Activated T-cell treated with anti-CD3 and anti-CD28 coated beads, Interleukin-2, amount 50 U/mL, for 4 hours (primary cell): ENCODE measurements around the gene SPECC1. TPM values are rescaled to one million over a fixed set of nuclear protein-coding genes. Genes with fewer than 3 reads are reported as not detected.
A peak's percentile ranks its signal among the peaks of the same experiment; 100 is the strongest.

Experiments used
- ATAC-seq, 2 donors: fragments of 200-7000 bp; cut with Tn5 transposase; one replicate each; pipeline ENCODE4 v1.10.0; 2021
- DNase-seq: peaks from one replicate; pipeline ENCODE4 v3.0.0-alpha.2; 2020
- H3K27me3 Mint-ChIP-seq: one replicate; pipeline ENCODE4 v1.8.0; 2021; ENCODE audit warnings: low read depth, mixed read lengths
- H3K36me3 Mint-ChIP-seq: one replicate; pipeline ENCODE4 v1.8.0; 2022; ENCODE audit warnings: mixed read lengths; ENCODE audit not compliant: insufficient read depth
- H3K4me1 Mint-ChIP-seq: one replicate; pipeline ENCODE4 v1.8.0; 2021; ENCODE audit warnings: low read depth, mixed read lengths
- H3K4me3 Mint-ChIP-seq: one replicate; pipeline ENCODE4 v1.8.0; 2021; ENCODE audit warnings: mild to moderate bottlenecking, moderate library complexity, mixed read lengths
- H3K9me3 Mint-ChIP-seq: one replicate; pipeline ENCODE4 v1.8.0; 2021; ENCODE audit warnings: mixed read lengths
- total RNA-seq, 3 donors: library from RNA; stranded (reverse); gene quantifications; one replicate each; pipeline ENCODE4 v1.2.1, GENCODE V29; 2021

SPECC1 gene
- total RNA-seq, 3 donors from 2014 or later, result 3.8 to 7.0 (median 3.9) TPM

- Mint-ChIP-seq H3K27me3 (no peaks in the 10 kb centered on the region), H3K4me3 (no peak overlapping the region), H3K36me3 (peaks cover 1% of the 10 kb centered on the region), H3K4me1 (peaks cover 81% of the 10 kb centered on the region), H3K9me3 (no peaks in the 10 kb centered on the region)
- DNase-seq (no peak), ATAC-seq (no peak)
Measured at GRCh38 chr17:20275653-20276052, 266.5 kb downstream of the SPECC1 start.

DNA sequence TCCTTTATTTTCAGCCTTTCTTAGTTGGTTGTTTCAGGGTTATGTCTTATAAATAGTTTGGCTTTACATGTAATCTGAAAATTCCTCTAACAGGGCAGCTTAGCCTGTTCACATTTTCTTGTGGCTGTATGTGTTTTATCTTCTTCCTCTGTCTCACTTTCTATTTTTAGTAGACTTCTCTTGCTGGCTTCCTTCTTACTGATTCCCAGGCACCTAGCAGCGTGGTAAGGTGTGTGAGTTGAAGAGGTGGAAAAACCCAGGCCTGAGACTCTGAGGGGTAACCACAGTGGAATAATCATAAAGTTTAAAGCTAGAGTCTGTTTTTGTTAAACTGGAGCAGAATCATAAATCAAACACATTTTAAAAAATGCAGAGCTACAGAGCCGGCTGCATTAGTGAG, 267.3 kb downstream of the SPECC1 start:
- H3K36me3 Mint-ChIP-seq, result peaks cover 1% of the 10 kb centered on the region

GRCh38 chr17:20278805-20279204, 269.6 kb downstream of the SPECC1 start:
- no peak overlapping the region for H3K4me3 Mint-ChIP-seq
- H3K36me3 Mint-ChIP-seq, result no peaks in the 10 kb centered on the region
- H3K27me3 Mint-ChIP-seq, result no peaks in the 10 kb centered on the region
- H3K4me1 Mint-ChIP-seq, result peaks cover 55% of the 10 kb centered on the region
- no peaks in the 10 kb centered on the region for H3K9me3 Mint-ChIP-seq
- ATAC-seq, result no peak
- DNase-seq, result no peak

More for the DNA sequence above, 267.3 kb downstream of the SPECC1 start:
- no peaks in the 10 kb centered on the region for H3K27me3 Mint-ChIP-seq
- peaks cover 77% of the 10 kb centered on the region for H3K4me1 Mint-ChIP-seq
- ATAC-seq (peak; percentile 29 to 35), DNase-seq (no peak)
- no peak overlapping the region for H3K4me3 Mint-ChIP-seq
- no peaks in the 10 kb centered on the region for H3K9me3 Mint-ChIP-seq

DNA sequence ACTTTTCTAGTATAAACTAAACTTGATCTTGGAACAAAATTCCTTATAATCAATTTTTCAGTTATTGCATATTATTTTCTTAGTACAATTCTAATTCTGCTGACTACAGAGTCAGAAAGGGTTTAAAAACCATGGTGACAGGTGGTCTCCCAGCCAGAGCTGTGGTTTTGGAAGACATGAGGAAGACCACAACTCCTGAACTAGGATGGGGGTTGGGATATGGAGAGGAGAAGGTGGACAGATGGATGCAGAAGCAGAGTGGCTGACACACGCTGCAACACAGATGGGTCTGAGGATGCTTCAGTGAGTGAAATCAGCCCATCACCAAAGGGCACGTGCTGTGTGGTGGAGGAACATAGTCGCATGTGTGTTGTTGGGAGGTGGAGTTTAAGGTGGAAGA, 270.5 kb downstream of the SPECC1 start:
- no peaks in the 10 kb centered on the region for H3K9me3 Mint-ChIP-seq
- no peak overlapping the region for H3K4me3 Mint-ChIP-seq
- no peaks in the 10 kb centered on the region for H3K27me3 Mint-ChIP-seq
- H3K4me1 Mint-ChIP-seq, result peaks cover 48% of the 10 kb centered on the region
- H3K36me3 Mint-ChIP-seq, result no peaks in the 10 kb centered on the region
- DNase-seq (no peak), ATAC-seq (no peak)

GRCh38 chr17:20280051-20280450, 270.9 kb downstream of the SPECC1 start:
- H3K9me3 Mint-ChIP-seq, result no peaks in the 10 kb centered on the region
- no peak overlapping the region for H3K4me3 Mint-ChIP-seq
- H3K4me1 Mint-ChIP-seq, result peaks cover 46% of the 10 kb centered on the region
- DNase-seq (no peak), ATAC-seq (no peak)
- H3K27me3 Mint-ChIP-seq, result no peaks in the 10 kb centered on the region
- no peaks in the 10 kb centered on the region for H3K36me3 Mint-ChIP-seq

DNA sequence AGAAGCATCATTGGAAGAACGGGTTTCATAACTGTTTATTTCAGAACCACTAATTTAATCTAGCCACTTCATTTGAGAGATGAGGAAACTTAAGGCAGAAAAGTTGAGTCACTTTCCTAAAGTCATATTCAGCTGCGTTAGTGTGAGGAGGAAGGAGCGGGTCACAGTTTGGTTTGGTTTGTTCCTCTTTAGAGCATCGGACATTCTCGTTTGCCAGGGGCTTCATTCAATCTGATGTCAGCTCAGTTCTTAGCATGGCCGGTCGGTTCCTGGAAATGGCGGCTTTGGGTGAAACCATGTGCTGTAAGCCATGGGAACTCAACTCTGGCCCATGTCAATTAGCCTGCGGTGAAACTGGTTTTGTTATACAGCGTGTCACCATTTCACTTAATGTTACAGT, 271.7 kb downstream of the SPECC1 start:
- Mint-ChIP-seq H3K36me3 (no peaks in the 10 kb centered on the region), H3K9me3 (no peaks in the 10 kb centered on the region), H3K4me1 (peaks cover 38% of the 10 kb centered on the region), H3K4me3 (no peak overlapping the region), H3K27me3 (no peaks in the 10 kb centered on the region)
- ATAC-seq, result no peak
- DNase-seq, result no peak

DNA sequence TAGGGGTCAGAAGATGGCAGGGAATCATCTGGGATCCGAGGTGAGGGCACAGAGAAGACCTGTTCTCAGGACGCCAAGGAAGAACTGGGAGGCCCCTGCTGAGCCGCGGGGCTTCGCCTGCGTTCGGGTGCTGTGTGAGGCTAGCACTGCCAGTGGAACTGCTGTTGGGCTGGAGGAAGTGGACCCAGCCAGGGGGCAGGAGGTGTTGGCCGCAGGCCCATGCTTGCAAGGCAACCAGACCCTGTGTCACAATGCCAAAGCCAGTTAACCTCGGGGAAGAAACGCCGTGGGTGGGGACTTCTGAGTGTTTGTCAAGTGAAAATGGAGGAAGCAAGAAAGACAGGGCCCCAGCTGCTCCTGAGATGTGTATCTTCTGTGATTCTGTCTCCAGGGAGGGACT, 272.7 kb downstream of the SPECC1 start:
- Mint-ChIP-seq H3K4me1 (peaks cover 28% of the 10 kb centered on the region), H3K27me3 (no peaks in the 10 kb centered on the region), H3K4me3 (no peak overlapping the region), H3K36me3 (no peaks in the 10 kb centered on the region), H3K9me3 (no peaks in the 10 kb centered on the region)
- ATAC-seq (no peak), DNase-seq (no peak)

DNA sequence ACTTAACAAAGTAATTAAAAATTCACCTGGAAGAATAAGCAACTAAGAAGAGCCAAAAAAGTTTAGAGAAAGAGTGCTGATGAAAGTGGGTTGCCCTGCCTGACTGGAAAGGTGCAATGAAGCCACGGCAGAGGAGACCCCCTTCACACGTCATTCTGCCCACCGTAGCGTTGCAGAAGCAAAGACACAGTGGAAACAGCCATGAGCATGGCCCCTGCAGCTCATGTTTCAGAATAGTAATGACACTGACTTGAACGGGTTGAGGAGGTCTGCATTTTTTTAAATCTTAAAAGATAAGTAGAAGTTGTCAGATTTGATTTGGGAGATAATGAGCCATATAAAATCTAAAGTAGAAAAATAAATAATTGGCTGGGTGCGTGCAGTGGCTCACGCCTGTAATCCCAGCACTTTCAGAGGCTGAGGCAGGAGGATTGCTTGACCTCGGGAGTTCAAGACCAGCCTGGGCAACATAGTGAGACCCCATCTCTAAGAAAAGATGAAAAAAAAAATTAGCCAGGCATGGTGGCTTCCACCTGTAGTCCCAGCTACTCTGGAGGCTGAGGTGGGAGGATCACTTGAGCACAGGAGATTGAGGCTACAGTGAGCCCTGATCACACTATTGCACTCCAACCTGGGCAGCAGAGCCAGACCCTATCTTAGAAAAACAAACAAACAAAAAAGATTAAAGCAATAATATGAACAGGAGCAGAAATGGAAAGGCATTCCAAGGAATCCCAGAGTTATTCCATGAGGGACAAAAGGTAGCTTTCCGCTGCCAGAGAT, 273.6 kb downstream of the SPECC1 start:
- ATAC-seq, result no peak
- no peaks in the 10 kb centered on the region for H3K36me3 Mint-ChIP-seq
- no peaks in the 10 kb centered on the region for H3K9me3 Mint-ChIP-seq
- DNase-seq, result no peak
- no peaks in the 10 kb centered on the region for H3K27me3 Mint-ChIP-seq
- H3K4me1 Mint-ChIP-seq, result peaks cover 22% of the 10 kb centered on the region
- H3K4me3 Mint-ChIP-seq, result no peak overlapping the region

GRCh38 chr17:20284022-20284421, 274.9 kb downstream of the SPECC1 start:
- DNase-seq (no peak), ATAC-seq (no peak)
- Mint-ChIP-seq H3K4me1 (peaks cover 14% of the 10 kb centered on the region), H3K4me3 (no peak overlapping the region), H3K9me3 (no peaks in the 10 kb centered on the region), H3K27me3 (no peaks in the 10 kb centered on the region), H3K36me3 (peaks cover 3% of the 10 kb centered on the region)

- ATAC-seq, result no peak
- DNase-seq, result no peak
- Mint-ChIP-seq H3K27me3 (no peaks in the 10 kb centered on the region), H3K4me3 (no peak overlapping the region), H3K9me3 (no peaks in the 10 kb centered on the region), H3K4me1 (peaks cover 10% of the 10 kb centered on the region), H3K36me3 (peaks cover 3% of the 10 kb centered on the region)
Measured at GRCh38 chr17:20284570-20285295, 275.6 kb downstream of the SPECC1 start.

- no peak for ATAC-seq
- Mint-ChIP-seq H3K9me3 (no peaks in the 10 kb centered on the region), H3K36me3 (peaks cover 3% of the 10 kb centered on the region), H3K4me3 (no peak overlapping the region), H3K4me1 (no peaks in the 10 kb centered on the region), H3K27me3 (no peaks in the 10 kb centered on the region)
- DNase-seq, result no peak
Measured at GRCh38 chr17:20289984-20290383, 280.8 kb downstream of the SPECC1 start.

DNA sequence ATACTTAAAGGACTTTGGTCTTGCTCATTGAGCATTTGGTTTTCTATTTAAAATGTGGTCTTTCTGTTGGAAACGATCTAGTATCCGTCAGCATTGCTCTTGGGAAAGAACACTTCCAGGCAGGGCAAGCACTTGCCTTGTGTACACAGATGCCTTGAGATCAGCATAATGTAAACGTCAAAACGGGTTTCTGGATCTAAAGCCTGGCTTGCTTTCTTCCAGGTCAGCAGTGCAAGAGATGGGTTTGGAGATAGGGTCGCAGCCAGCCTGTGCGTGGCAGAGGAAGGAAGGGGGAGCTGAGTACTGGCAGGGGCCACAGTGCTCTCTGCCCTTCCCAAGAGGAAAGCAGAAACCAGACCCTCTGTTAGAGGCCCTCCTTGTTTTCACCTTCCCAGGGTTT, 282.7 kb downstream of the SPECC1 start:
- H3K4me3 Mint-ChIP-seq, result no peak overlapping the region
- no peak for ATAC-seq

DNA sequence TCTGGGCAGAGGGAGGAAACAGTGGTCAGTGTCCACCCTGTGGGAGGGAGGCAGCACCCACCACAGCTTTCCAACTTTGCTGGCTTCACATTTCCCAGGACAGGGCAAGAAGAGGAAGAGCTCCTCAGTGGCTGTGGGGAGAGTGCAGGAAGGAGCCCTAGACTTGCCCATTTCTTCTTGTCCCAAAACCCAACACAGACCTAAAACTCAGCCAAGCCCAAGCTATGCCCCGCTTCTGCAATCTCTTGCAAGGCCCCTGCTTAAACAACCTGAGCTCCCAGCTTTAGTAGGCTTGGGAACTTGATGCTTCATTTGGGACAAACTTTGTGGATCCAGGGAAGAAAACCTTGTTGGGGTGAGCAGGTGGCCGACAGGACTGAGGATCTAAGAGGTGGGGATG, 284.3 kb downstream of the SPECC1 start:
- no peaks in the 10 kb centered on the region for H3K27me3 Mint-ChIP-seq
- no peaks in the 10 kb centered on the region for H3K9me3 Mint-ChIP-seq
- H3K4me1 Mint-ChIP-seq, result no peaks in the 10 kb centered on the region
- no peak for ATAC-seq
- H3K36me3 Mint-ChIP-seq, result peaks cover under 1% of the 10 kb centered on the region
- H3K4me3 Mint-ChIP-seq, result no peak overlapping the region
- no peak for DNase-seq

More for the DNA sequence above, 282.7 kb downstream of the SPECC1 start:
- peaks cover 3% of the 10 kb centered on the region for H3K36me3 Mint-ChIP-seq
- DNase-seq, result no peak
- no peaks in the 10 kb centered on the region for H3K27me3 Mint-ChIP-seq
- no peaks in the 10 kb centered on the region for H3K4me1 Mint-ChIP-seq
- H3K9me3 Mint-ChIP-seq, result no peaks in the 10 kb centered on the region

DNA sequence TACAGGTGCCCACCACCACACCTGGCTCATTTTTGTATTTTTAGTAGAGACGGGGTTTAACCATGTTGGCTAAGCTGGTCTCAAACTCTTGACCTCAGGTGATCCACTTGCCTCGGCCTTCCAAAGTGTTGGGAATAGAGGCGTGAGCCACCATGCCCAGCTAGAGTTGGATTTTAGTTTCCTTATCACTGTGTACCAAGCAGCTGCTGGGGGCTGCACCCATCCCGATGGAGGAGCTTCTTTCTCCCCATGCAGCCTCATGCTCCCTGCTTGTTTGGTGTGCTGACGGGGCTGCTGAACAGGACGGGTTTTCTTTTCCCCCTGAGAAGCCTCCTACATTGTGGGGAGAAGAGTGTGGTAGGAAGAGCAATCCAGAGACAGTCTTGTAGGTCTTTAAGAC, 285.0 kb downstream of the SPECC1 start:
- Mint-ChIP-seq H3K4me3 (no peak overlapping the region), H3K36me3 (no peaks in the 10 kb centered on the region), H3K9me3 (no peaks in the 10 kb centered on the region), H3K27me3 (no peaks in the 10 kb centered on the region), H3K4me1 (no peaks in the 10 kb centered on the region)
- DNase-seq (no peak), ATAC-seq (no peak)

DNA sequence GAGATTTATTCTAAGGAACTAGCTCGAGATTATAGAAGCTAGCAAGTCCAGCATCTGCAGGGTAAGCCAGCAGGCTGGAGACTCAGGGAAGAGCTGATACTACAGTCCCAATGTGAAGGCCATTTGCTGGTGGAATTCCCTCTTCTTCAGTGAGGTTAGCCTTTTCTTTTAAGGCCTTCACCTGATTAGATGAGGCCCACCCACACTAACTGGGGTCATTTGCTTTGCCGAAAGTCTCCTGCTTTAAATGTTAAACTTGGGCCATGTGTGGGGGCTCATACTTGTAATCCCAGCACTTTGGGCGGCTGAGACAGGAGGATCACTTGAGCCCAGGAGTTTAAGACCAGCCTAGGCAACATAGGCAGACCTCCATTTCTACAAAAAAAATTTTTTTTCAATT, 289.9 kb downstream of the SPECC1 start:
- no peaks in the 10 kb centered on the region for H3K36me3 Mint-ChIP-seq
- no peaks in the 10 kb centered on the region for H3K4me1 Mint-ChIP-seq
- no peak overlapping the region for H3K4me3 Mint-ChIP-seq
- no peaks in the 10 kb centered on the region for H3K27me3 Mint-ChIP-seq
- H3K9me3 Mint-ChIP-seq, result no peaks in the 10 kb centered on the region
- no peak for DNase-seq
- no peak for ATAC-seq
